ENCODE measurements around the gene DMRT2. TPM values are rescaled to one million over a fixed set of nuclear protein-coding genes. Genes with fewer than 3 reads are reported as not detected.

Gene DMRT2
- total RNA-seq, 1 donor from 2014 or later = not detected

DNA sequence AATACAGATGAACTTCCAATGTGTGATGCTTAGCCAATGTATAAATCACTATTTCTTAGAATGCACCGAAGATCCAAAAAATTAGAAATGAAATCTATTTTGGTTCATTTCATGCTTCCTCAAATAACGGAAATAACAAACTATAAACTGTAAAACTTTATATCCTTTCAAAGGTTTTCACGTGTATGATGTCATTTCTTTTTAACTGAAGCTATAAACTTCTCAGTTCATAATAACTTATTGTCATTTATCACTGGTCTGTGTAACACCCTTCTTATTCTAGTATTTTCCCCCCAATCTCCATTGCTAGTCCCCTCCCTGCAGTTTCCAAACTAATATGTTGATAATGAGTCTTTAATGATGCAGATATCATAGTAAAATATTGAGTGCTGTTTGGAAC lies 36.4 kb downstream of the DMRT2 start:
- TF ChIP-seq CTCF (IDR thresholded peaks at IDR 0.05) = no peak
- no peaks in the 10 kb centered on the region for H3K27me3 Mint-ChIP-seq (ENCODE audit: unreplicated experiment)
- no peak for DNase-seq (ENCODE audit: extremely low spot score, unreplicated experiment)
- no peaks in the 10 kb centered on the region for H3K9me3 Mint-ChIP-seq (ENCODE audit: unreplicated experiment)
- H3K36me3 Mint-ChIP-seq (ENCODE audit: unreplicated experiment) = no peaks in the 10 kb centered on the region
- H3K4me3 Mint-ChIP-seq (ENCODE audit: unreplicated experiment) = no peak overlapping the region
- no peak overlapping the region for H3K27ac Mint-ChIP-seq (ENCODE audit: unreplicated experiment)
- H3K4me1 Mint-ChIP-seq (ENCODE audit: unreplicated experiment) = peaks cover 2% of the 10 kb centered on the region

DNA sequence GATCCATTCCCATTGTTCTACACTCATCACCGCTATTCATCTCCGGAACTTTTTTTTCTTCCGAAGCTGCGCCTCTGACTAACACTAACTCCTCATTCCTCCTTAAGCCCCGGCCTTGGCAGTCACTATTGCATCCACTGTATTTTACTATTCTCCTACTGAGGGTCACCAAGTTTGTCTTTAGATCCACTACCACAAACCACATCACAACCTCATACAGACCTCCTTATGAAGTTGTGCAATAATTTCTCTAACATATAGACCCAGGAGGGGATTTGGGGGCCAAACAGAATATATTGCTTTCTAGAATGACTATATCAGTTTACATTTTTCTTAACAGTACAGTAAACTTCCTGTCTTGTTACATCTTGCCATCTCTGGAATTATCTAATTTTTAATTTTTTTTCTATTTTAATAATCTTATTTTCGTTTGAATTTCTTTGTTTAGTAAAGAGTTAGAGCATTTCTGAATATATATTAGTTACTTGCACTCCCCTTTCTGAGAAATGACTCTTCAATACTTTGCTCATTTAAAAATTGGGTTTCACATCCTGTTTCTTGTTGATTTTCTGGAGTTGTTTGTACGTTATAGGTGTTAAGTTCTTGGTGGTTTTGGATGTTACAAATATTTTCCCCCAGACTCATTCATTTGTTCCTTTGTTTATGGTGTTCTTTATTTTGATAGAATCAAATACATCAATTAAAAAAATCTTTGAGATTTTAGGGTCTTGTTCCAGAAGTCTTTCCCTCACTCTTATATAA lies 37.1 kb downstream of the DMRT2 start:
- Mint-ChIP-seq H3K9me3 (ENCODE audit: unreplicated experiment) (no peaks in the 10 kb centered on the region), H3K27ac (ENCODE audit: unreplicated experiment) (no peak overlapping the region), H3K4me1 (ENCODE audit: unreplicated experiment) (peaks cover 2% of the 10 kb centered on the region), H3K27me3 (ENCODE audit: unreplicated experiment) (no peaks in the 10 kb centered on the region), H3K4me3 (ENCODE audit: unreplicated experiment) (no peak overlapping the region), H3K36me3 (ENCODE audit: unreplicated experiment) (no peaks in the 10 kb centered on the region)
- no peak for DNase-seq (ENCODE audit: extremely low spot score, unreplicated experiment)
- no peak for TF ChIP-seq CTCF (IDR thresholded peaks at IDR 0.05)

DNA sequence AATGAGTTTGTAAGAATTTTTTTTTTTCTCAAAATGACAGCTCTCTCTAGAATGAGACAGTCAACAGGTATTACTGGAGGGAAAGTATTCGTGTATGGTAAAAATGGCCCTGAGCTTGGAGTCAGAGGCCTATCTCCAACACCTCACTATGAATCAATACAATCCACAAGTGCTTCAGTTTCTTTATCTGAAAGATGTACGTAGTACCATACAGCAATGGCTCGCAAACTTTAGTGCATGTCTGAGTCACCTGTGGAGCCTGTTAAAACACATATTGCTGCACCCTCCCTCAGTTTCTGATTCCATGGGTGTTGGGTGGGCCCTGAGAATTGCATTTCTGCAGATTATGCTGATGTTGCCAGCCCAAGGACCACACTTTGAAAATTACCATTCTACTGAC lies 44.6 kb downstream of the DMRT2 start:
- no peak overlapping the region for H3K4me3 Mint-ChIP-seq (ENCODE audit: unreplicated experiment)
- H3K27me3 Mint-ChIP-seq (ENCODE audit: unreplicated experiment) = no peaks in the 10 kb centered on the region
- no peaks in the 10 kb centered on the region for H3K9me3 Mint-ChIP-seq (ENCODE audit: unreplicated experiment)
- H3K4me1 Mint-ChIP-seq (ENCODE audit: unreplicated experiment) = no peaks in the 10 kb centered on the region
- H3K27ac Mint-ChIP-seq (ENCODE audit: unreplicated experiment) = no peak overlapping the region
- no peak for DNase-seq (ENCODE audit: extremely low spot score, unreplicated experiment)
- no peaks in the 10 kb centered on the region for H3K36me3 Mint-ChIP-seq (ENCODE audit: unreplicated experiment)
- no peak for TF ChIP-seq CTCF (IDR thresholded peaks at IDR 0.05)

- no peak for TF ChIP-seq CTCF (IDR thresholded peaks at IDR 0.05)
- Mint-ChIP-seq H3K9me3 (ENCODE audit: unreplicated experiment) (no peaks in the 10 kb centered on the region), H3K4me3 (ENCODE audit: unreplicated experiment) (no peak overlapping the region), H3K4me1 (ENCODE audit: unreplicated experiment) (no peaks in the 10 kb centered on the region), H3K27me3 (ENCODE audit: unreplicated experiment) (no peaks in the 10 kb centered on the region), H3K27ac (ENCODE audit: unreplicated experiment) (no peak overlapping the region), H3K36me3 (ENCODE audit: unreplicated experiment) (no peaks in the 10 kb centered on the region)
- no peak for DNase-seq (ENCODE audit: extremely low spot score, unreplicated experiment)
Measured at GRCh38 chr9:1096155-1096964, 46.2 kb downstream of the DMRT2 start.

- no peak overlapping the region for H3K27ac Mint-ChIP-seq (ENCODE audit: unreplicated experiment)
- no peak for DNase-seq (ENCODE audit: extremely low spot score, unreplicated experiment)
- H3K27me3 Mint-ChIP-seq (ENCODE audit: unreplicated experiment) = no peaks in the 10 kb centered on the region
- TF ChIP-seq CTCF (IDR thresholded peaks at IDR 0.05) = no peak
- no peaks in the 10 kb centered on the region for H3K4me1 Mint-ChIP-seq (ENCODE audit: unreplicated experiment)
- H3K36me3 Mint-ChIP-seq (ENCODE audit: unreplicated experiment) = no peaks in the 10 kb centered on the region
- H3K4me3 Mint-ChIP-seq (ENCODE audit: unreplicated experiment) = no peak overlapping the region
- no peaks in the 10 kb centered on the region for H3K9me3 Mint-ChIP-seq (ENCODE audit: unreplicated experiment)
Measured at GRCh38 chr9:1098551-1098950, 48.4 kb downstream of the DMRT2 start.
